HepG2 (cell line): ENCODE data around the gene RASAL3. TPM values are rescaled to one million over a fixed set of nuclear protein-coding genes. Genes with fewer than 3 reads are reported as not detected.

Experiments
- BRCA1 ChIP-seq: sonication (generic); formaldehyde crosslinking; IDR thresholded peaks from 2 replicates; pipeline ENCODE4 v1.4.0; 2020; ENCODE audit warnings: missing genetic modification reagents
- CBX1 ChIP-seq: IDR thresholded peaks from one replicate; pipeline ENCODE4 v1.6.1; 2016; ENCODE audit warnings: antibody characterized with exemption, low read depth
- CCAR2 ChIP-seq: fragments of 200-400 bp; formaldehyde crosslinking; optimal IDR thresholded peaks from 2 replicates; pipeline ENCODE3; 2018; ENCODE audit warnings: low read depth, mild to moderate bottlenecking, low read length, moderate library complexity
- CREB3 ChIP-seq: sonication (generic); formaldehyde crosslinking; IDR thresholded peaks from 2 replicates; pipeline ENCODE4 v1.5.0; 2020; ENCODE audit warnings: missing genetic modification reagents
- DNMT1 ChIP-seq: sonication (generic); formaldehyde crosslinking; IDR thresholded peaks from 2 replicates; pipeline ENCODE4 v1.5.1; 2020; ENCODE audit warnings: mild to moderate bottlenecking, missing genetic modification reagents
- ISX ChIP-seq: sonication (generic); formaldehyde crosslinking; conservative IDR thresholded peaks from 2 replicates; pipeline ENCODE4 v1.5.0; 2020; ENCODE audit warnings: missing genetic modification reagents
- NCOA2 ChIP-seq: sonication (generic); formaldehyde crosslinking; IDR thresholded peaks from 2 replicates; pipeline ENCODE4 v1.8.0; 2022; ENCODE audit warnings: inconsistent platforms
- PHB2 ChIP-seq: fragments of 450-650 bp; IDR thresholded peaks from 2 replicates; pipeline ENCODE4 v1.6.1; 2018; ENCODE audit not compliant: partially characterized antibody
- POGZ ChIP-seq: sonication (generic); formaldehyde crosslinking; IDR thresholded peaks from 2 replicates; pipeline ENCODE4 v1.4.0; 2020; ENCODE audit warnings: mild to moderate bottlenecking, missing genetic modification reagents
- SALL1 ChIP-seq: sonication (generic); formaldehyde crosslinking; IDR thresholded peaks from 2 replicates; pipeline ENCODE4 v1.8.0; 2022; ENCODE audit warnings: mild to moderate bottlenecking, missing genetic modification reagents
- ZBTB7A ChIP-seq: sonication (generic); formaldehyde crosslinking; IDR thresholded peaks from 2 replicates; pipeline ENCODE4 v1.8.0; 2022; ENCODE audit warnings: mild to moderate bottlenecking, missing genetic modification reagents
- ZNF292 ChIP-seq: sonication (generic); formaldehyde crosslinking; IDR thresholded peaks from 2 replicates; pipeline ENCODE4 v1.8.1; 2022; ENCODE audit warnings: mild to moderate bottlenecking, low read depth, missing genetic modification reagents, borderline replicate concordance
- ZNF354B ChIP-seq: sonication (generic); formaldehyde crosslinking; IDR thresholded peaks from 2 replicates; pipeline ENCODE4 v1.8.0; 2022; ENCODE audit warnings: mild to moderate bottlenecking, missing genetic modification reagents
- ZNF367 ChIP-seq: sonication (generic); formaldehyde crosslinking; IDR thresholded peaks from 2 replicates; pipeline ENCODE4 v1.4.0; 2020; ENCODE audit warnings: missing genetic modification reagents, borderline replicate concordance
- ZNF687 ChIP-seq: sonication (generic); formaldehyde crosslinking; IDR thresholded peaks from 2 replicates; pipeline ENCODE4 v1.5.1; 2020; ENCODE audit warnings: mild to moderate bottlenecking, missing genetic modification reagents, moderate library complexity
- ZNF746 ChIP-seq: sonication (generic); formaldehyde crosslinking; IDR thresholded peaks from 2 replicates; pipeline ENCODE4 v1.8.0; 2022; ENCODE audit warnings: mild to moderate bottlenecking, missing genetic modification reagents
- ZNF75D ChIP-seq: sonication (generic); formaldehyde crosslinking; IDR thresholded peaks from 2 replicates; pipeline ENCODE4 v1.8.1; 2023; ENCODE audit warnings: missing genetic modification reagents, mild to moderate bottlenecking, borderline replicate concordance
- ZSCAN5A ChIP-seq: sonication (generic); formaldehyde crosslinking; IDR thresholded peaks from 2 replicates; pipeline ENCODE4 v1.8.0; 2022; ENCODE audit warnings: mild to moderate bottlenecking, missing genetic modification reagents, borderline replicate concordance
- polyA plus RNA-seq, 8 experiments: library from polyadenylated mRNA; depleted of rRNA in 3 of 8; stranded (reverse) in 7 of 8; unstranded in 1 of 8; fragments of >200 nt; fragmentation: Illumina TruSeq in 4 of 8; extraction: Trizol in 4 of 8; gene quantifications; 2 replicates each; pipeline versions ENCODE4 v1.2.1 to v1.2.3, GENCODE V29; 2011 to 2016; ENCODE audit warnings: low read depth in 4 of 8, missing spikeins in 1 of 8, mixed read lengths in 1 of 8; ENCODE audit not compliant: insufficient read depth in 1 of 8
- total RNA-seq, 5 experiments: library from RNA; depleted of rRNA; stranded (reverse); fragments of >200 nt; fragmentation: Illumina TruSeq; extraction: Trizol; gene quantifications; 2 replicates each; pipeline ENCODE4 v1.2.3, GENCODE V29; 2016; ENCODE audit warnings: low read depth in 1 of 5
- TF ChIP-seq, protein P1 (sequence below): sonication (generic); formaldehyde crosslinking; IDR thresholded peaks from 2 replicates; pipeline ENCODE4 v1.4.0; 2020; ENCODE audit warnings: missing genetic modification reagents, borderline replicate concordance

RASAL3 gene
- total and polyA plus RNA-seq, 2 of the 13 experiments (the other 11 are each of a cell fraction or from before 2014, with no cell fraction given) = not detected

- TF ChIP-seq, protein P1, sequence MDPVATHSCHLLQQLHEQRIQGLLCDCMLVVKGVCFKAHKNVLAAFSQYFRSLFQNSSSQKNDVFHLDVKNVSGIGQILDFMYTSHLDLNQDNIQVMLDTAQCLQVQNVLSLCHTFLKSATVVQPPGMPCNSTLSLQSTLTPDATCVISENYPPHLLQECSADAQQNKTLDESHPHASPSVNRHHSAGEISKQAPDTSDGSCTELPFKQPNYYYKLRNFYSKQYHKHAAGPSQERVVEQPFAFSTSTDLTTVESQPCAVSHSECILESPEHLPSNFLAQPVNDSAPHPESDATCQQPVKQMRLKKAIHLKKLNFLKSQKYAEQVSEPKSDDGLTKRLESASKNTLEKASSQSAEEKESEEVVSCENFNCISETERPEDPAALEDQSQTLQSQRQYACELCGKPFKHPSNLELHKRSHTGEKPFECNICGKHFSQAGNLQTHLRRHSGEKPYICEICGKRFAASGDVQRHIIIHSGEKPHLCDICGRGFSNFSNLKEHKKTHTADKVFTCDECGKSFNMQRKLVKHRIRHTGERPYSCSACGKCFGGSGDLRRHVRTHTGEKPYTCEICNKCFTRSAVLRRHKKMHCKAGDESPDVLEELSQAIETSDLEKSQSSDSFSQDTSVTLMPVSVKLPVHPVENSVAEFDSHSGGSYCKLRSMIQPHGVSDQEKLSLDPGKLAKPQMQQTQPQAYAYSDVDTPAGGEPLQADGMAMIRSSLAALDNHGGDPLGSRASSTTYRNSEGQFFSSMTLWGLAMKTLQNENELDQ (CRISPR knock-in tag) = no peak
- TF ChIP-seq ZBTB7A (CRISPR knock-in tag) (peak; percentile 67; the same call in 1 of the 2 replicates), ISX (CRISPR knock-in tag) (no peak), CREB3 (no peak), ZNF746 (CRISPR knock-in tag) (no peak), CCAR2 (no peak), ZNF687 (CRISPR knock-in tag) (peak; percentile 47; the same call in 1 of the 2 replicates), ZNF354B (CRISPR knock-in tag) (no peak), ZSCAN5A (no peak), PHB2 (no peak), BRCA1 (CRISPR knock-in tag) (no peak), ZNF75D (CRISPR knock-in tag) (no peak), NCOA2 (CRISPR knock-in tag) (no peak), ZNF292 (CRISPR knock-in tag) (no peak), POGZ (no peak), ZNF367 (CRISPR knock-in tag) (no peak), DNMT1 (CRISPR knock-in tag) (no peak), CBX1 (no peak), SALL1 (CRISPR knock-in tag) (peak; percentile 46; the same call in 1 of the 2 replicates)
These were observed 26.8 kb downstream of the RASAL3 start (continued) for GRCh38 chr19:15437355-15438123.
